T-cell (primary cell): Measurements from ENCODE around the gene AOX1. TPM values are rescaled to one million over a fixed set of nuclear protein-coding genes. Genes with fewer than 3 reads are reported as not detected.

Experiments
- ATAC-seq, 4 experiments: fragments of 200-7000 bp in 3 of 4; fragments of 150-1000 bp in 1 of 4; cut with Tn5 transposase; replicated peaks in 1 of 4; 1 replicate in 3 of 4; 2 replicates in 1 of 4; pipeline ENCODE4 v1.10.0; 2021; ENCODE audit warnings: moderate library complexity in 3 of 4, mild to moderate bottlenecking in 2 of 4, moderate number of reproducible peaks in 1 of 4
- CTCF ChIA-PET, 2 donors: fragments of 300-600 bp; sonication (Branson Sonifier 250); formaldehyde crosslinking; loops; one replicate each; lab custom pipeline; 2022; ENCODE audit warnings: antibody characterized with exemption in 2 of 2; lab: Charles Lee
- POLR2A ChIA-PET, 2 donors: fragments of 300-600 bp; sonication (Branson Sonifier 250); formaldehyde crosslinking; loops; one replicate each; lab custom pipeline; 2022; ENCODE audit warnings: antibody characterized with exemption in 2 of 2; lab: Charles Lee
- DNase-seq, 35 experiments: peaks; one replicate each; pipeline versions ENCODE4 v3.0.0 to v3.0.0-alpha.2; 2013 to 2023
- H3K27ac ChIP-seq: one replicate; pipeline ENCODE4 v1.5.1; 2013; ENCODE audit warnings: low read length
- H3K27me3 ChIP-seq, 2 experiments: replicated peaks in 1 of 2; 1 replicate in 1 of 2; 2 replicates in 1 of 2; pipeline versions ENCODE4 v1.6.1 to v1.7.0; 2013; ENCODE audit warnings: low read length in 1 of 2, mixed read lengths in 1 of 2; ENCODE audit not compliant: control insufficient read depth in 2 of 2, insufficient read depth in 2 of 2; ENCODE audit errors: extremely low read depth in 1 of 2
- H3K36me3 ChIP-seq, 2 donors: 1 replicate in 1 of 2; 2 replicates in 1 of 2; pipeline versions ENCODE4 v1.6.1 to v1.7.0; 2013; ENCODE audit warnings: low read length in 1 of 2; ENCODE audit not compliant: control insufficient read depth in 2 of 2, insufficient read depth in 1 of 2; ENCODE audit errors: extremely low read depth in 1 of 2
- H3K4me1 ChIP-seq, 2 experiments: 1 replicate in 1 of 2; 2 replicates in 1 of 2; pipeline versions ENCODE4 v1.6.1 to v1.7.0; 2013; ENCODE audit warnings: low read length in 2 of 2, mixed read lengths in 1 of 2; ENCODE audit not compliant: insufficient read depth in 2 of 2, control insufficient read depth in 1 of 2; ENCODE audit errors: extremely low read depth in 1 of 2
- H3K4me3 ChIP-seq, 2 donors: 1 replicate in 1 of 2; 2 replicates in 1 of 2; pipeline versions ENCODE4 v1.5.1 to v1.7.0; 2013; ENCODE audit warnings: mild to moderate bottlenecking in 2 of 2, low read length in 1 of 2, moderate library complexity in 1 of 2; ENCODE audit not compliant: control insufficient read depth in 1 of 2; ENCODE audit errors: extremely low read depth in 1 of 2
- H3K9me3 ChIP-seq: 2 replicates; pipeline ENCODE4 v1.7.0; 2013
- H3K27ac Mint-ChIP-seq, 2 donors: one replicate each; pipeline ENCODE4 v1.8.0; 2020 to 2021; ENCODE audit warnings: mild to moderate bottlenecking in 2 of 2, mixed read lengths in 2 of 2
- H3K27me3 Mint-ChIP-seq, 2 donors: one replicate each; pipeline ENCODE4 v1.8.0; 2021 to 2022; ENCODE audit warnings: mixed read lengths in 2 of 2
- H3K36me3 Mint-ChIP-seq: one replicate; pipeline ENCODE4 v1.8.0; 2021; ENCODE audit warnings: mixed read lengths
- H3K4me1 Mint-ChIP-seq, 3 donors: one replicate each; pipeline ENCODE4 v1.8.0; 2020 to 2022; ENCODE audit warnings: mixed read lengths in 3 of 3, mild to moderate bottlenecking in 1 of 3
- H3K4me3 Mint-ChIP-seq, 3 donors: one replicate each; pipeline ENCODE4 v1.8.0; 2020 to 2022; ENCODE audit warnings: mild to moderate bottlenecking in 3 of 3, mixed read lengths in 3 of 3, moderate library complexity in 3 of 3
- H3K9me3 Mint-ChIP-seq, 3 donors: one replicate each; pipeline ENCODE4 v1.8.0; 2020 to 2022; ENCODE audit warnings: mixed read lengths in 3 of 3
- WGBS: methylation state at CpG from one replicate; pipeline ENCODE4 v1.1.5; 2013; ENCODE audit warnings: missing lambda C conversion rate; ENCODE audit not compliant: insufficient coverage; 5-methylcytosine and 5-hydroxymethylcytosine counted together
- total RNA-seq, 35 experiments: library from RNA in 6 of 35; stranded (reverse) in 6 of 35; fragments of 120-200 nt in 1 of 35; gene quantifications; one replicate each; pipeline versions ENCODE4 v1.2.1 to v1.2.4 and lab custom pipeline; 2013 to 2026

Gene AOX1
- total RNA-seq, 5 donors from 2014 or later (not counting 1 experiment from before 2014, with no cell fraction given): 1.3 to 1.4 (median 1.4) TPM; not detected in 2

DNA sequence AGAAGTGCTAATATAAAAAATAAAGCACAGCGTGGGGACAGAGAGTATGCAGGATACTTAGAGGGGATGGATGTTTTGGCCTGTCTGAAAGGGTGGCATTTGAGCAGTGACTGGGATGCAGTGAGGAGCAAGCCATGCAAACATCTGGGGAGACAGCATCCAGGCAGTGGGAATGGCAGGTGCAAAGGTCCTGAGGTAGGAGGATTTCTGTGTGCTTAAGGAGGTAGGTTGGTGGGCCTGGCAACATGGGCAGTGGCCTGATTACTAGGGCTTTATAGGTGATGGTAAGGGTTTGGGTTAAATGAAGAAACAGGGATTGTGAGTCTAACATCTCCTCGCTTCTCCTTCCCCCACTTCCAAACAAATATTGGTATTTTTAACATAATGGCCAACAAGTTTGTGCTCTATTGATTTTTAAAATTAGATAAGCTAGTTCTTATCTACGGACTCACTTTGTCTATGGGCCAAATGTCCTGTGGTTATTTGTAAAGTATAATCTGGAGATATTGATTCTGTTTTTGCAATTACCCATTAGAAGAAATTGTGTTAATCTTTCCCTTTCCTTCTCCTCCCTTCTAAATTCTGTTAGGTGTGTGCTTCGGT, 2.4 kb downstream of the AOX1 start:
- ATAC-seq: no peak
- H3K36me3 Mint-ChIP-seq: no peaks in the 10 kb centered on the region
- H3K4me1 Mint-ChIP-seq: peaks cover 4 to 12% (median 10%) of the 10 kb centered on the region in 3 donors
- Histone ChIP-seq H3K4me1 (peaks cover 0 to 13% of the 10 kb centered on the region in 2 experiments), H3K27ac (no peak overlapping the region), H3K4me3 (no peak overlapping the region), H3K9me3 (no peaks in the 10 kb centered on the region), H3K36me3 (no peaks in the 10 kb centered on the region), H3K27me3 (peaks cover 0 to 12% of the 10 kb centered on the region in 2 experiments)
- WGBS: 85% methylated on average over 1 of the region's 4 CpGs
- CTCF ChIA-PET: no interaction called here
- POLR2A ChIA-PET: interaction anchor here (0.5 to 1.1 kb wide), 3 partner anchors 9 to 1545 kb away, joined by 4 to 7 read pairs (median 6); no protein-coding TSS in a partner anchor
- no peak overlapping the region for H3K4me3 Mint-ChIP-seq
- no peak for DNase-seq
- H3K27ac Mint-ChIP-seq: no peak overlapping the region
- H3K27me3 Mint-ChIP-seq: peaks cover 15 to 17% of the 10 kb centered on the region in 2 donors
- H3K9me3 Mint-ChIP-seq: no peaks in the 10 kb centered on the region

GRCh38 chr2:200590090-200590489, 4.3 kb downstream of the AOX1 start:
- Mint-ChIP-seq H3K27ac (no peak overlapping the region), H3K9me3 (no peaks in the 10 kb centered on the region), H3K4me3 (no peak overlapping the region), H3K27me3 (peaks cover 15 to 22% of the 10 kb centered on the region in 2 donors), H3K36me3 (no peaks in the 10 kb centered on the region), H3K4me1 (peaks cover 4 to 8% (median 7%) of the 10 kb centered on the region in 3 donors)
- ChIA-PET POLR2A (no interaction called here), CTCF (no interaction called here)
- no peak overlapping the region for H3K27ac ChIP-seq
- peaks cover 0 to 12% of the 10 kb centered on the region in 2 experiments for H3K27me3 ChIP-seq
- no peak overlapping the region for H3K4me3 ChIP-seq
- ATAC-seq (no peak), DNase-seq (no peak)
- H3K36me3 ChIP-seq: no peaks in the 10 kb centered on the region
- no peaks in the 10 kb centered on the region for H3K9me3 ChIP-seq
- peaks cover 0 to 13% of the 10 kb centered on the region in 2 experiments for H3K4me1 ChIP-seq

DNA sequence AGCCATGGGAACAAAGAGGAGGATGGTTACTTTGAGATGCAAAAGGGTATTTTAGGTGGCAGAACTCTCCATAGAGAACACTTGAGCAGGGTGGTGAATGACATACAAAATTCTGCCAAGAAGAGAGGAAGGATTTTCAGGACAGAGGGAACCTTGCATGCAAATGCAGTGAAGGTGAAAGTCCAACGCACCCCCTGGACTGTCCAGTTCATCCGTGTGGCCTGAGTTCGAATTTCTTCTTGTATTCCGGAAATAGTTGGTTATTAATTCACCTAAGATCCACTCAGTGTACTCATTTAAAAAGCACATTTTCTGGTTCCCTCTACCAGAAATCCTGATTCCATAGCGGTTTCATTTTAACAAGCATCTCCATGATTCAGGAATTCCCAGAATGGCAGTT, 5.5 kb downstream of the AOX1 start:
- H3K4me1 Mint-ChIP-seq: peaks cover 0 to 2% (median 1%) of the 10 kb centered on the region in 3 donors

GRCh38 chr2:200592406-200593075, 6.7 kb downstream of the AOX1 start:
- Histone ChIP-seq H3K4me1 (no peaks in the 10 kb centered on the region), H3K27ac (no peak overlapping the region), H3K9me3 (no peaks in the 10 kb centered on the region), H3K36me3 (no peaks in the 10 kb centered on the region), H3K4me3 (no peak overlapping the region), H3K27me3 (no peaks in the 10 kb centered on the region)
- CTCF ChIA-PET: no interaction called here
- ATAC-seq (no peak), DNase-seq (no peak)
- Mint-ChIP-seq H3K9me3 (peaks cover 0 to 5% (median 3%) of the 10 kb centered on the region in 3 donors), H3K36me3 (no peaks in the 10 kb centered on the region), H3K27me3 (peaks cover 22 to 29% of the 10 kb centered on the region in 2 donors), H3K4me1 (no peaks in the 10 kb centered on the region), H3K27ac (no peak overlapping the region), H3K4me3 (no peak overlapping the region)
- no CpG with 5 or more reads among the region's 1 CpG for WGBS
- POLR2A ChIA-PET: no interaction called here

More for the DNA sequence above, 5.5 kb downstream of the AOX1 start:
- H3K9me3 ChIP-seq: no peaks in the 10 kb centered on the region
- H3K27me3 Mint-ChIP-seq: peaks cover 22 to 26% of the 10 kb centered on the region in 2 donors
- H3K27ac Mint-ChIP-seq: no peak overlapping the region
- CTCF ChIA-PET: interaction anchor here in 1 of 2 donors (0.6 kb wide), 1 partner anchor 1093 kb away, joined by 6 read pairs; no protein-coding TSS in a partner anchor
- H3K4me3 ChIP-seq: no peak overlapping the region
- POLR2A ChIA-PET: no interaction called here
- ATAC-seq: no peak
- no peak overlapping the region for H3K4me3 Mint-ChIP-seq
- H3K27me3 ChIP-seq: peaks cover 0 to 4% of the 10 kb centered on the region in 2 experiments
- H3K4me1 ChIP-seq: peaks cover 0 to 3% of the 10 kb centered on the region in 2 experiments
- H3K36me3 Mint-ChIP-seq: no peaks in the 10 kb centered on the region
- H3K36me3 ChIP-seq: no peaks in the 10 kb centered on the region
- no peak overlapping the region for H3K27ac ChIP-seq
- H3K9me3 Mint-ChIP-seq: peaks cover 0 to 5% (median 3%) of the 10 kb centered on the region in 3 donors
- no peak for DNase-seq
- WGBS: 63% methylated on average over 2 of the region's 5 CpGs

DNA sequence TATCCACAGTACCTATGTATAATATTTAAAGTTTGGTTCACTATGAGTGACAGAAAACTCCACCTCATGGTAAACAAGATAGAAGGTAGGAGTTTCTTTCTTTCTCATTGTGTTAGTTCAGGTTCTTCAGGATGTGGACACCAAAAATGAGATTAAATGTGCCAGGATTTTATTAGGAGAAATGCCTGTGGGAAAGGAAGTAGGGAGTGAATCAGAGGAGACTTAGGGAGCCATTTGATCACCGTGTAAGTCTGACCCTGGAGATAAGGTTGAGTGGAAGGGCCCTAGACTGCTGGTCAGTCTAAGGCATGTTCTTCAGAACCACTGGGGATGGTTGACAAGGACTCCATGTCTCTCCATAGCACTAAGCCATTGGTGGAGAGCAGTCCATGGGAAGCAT, 8.1 kb downstream of the AOX1 start:
- ChIA-PET POLR2A (no interaction called here), CTCF (no interaction called here)
- Mint-ChIP-seq H3K27ac (no peak overlapping the region), H3K27me3 (peaks cover 22 to 34% of the 10 kb centered on the region in 2 donors), H3K4me3 (no peak overlapping the region), H3K9me3 (peaks cover 0 to 5% (median 3%) of the 10 kb centered on the region in 3 donors), H3K4me1 (no peaks in the 10 kb centered on the region), H3K36me3 (no peaks in the 10 kb centered on the region)
- H3K4me3 ChIP-seq: no peak overlapping the region
- H3K36me3 ChIP-seq: no peaks in the 10 kb centered on the region
- H3K27me3 ChIP-seq: no peaks in the 10 kb centered on the region
- ATAC-seq: no peak
- no peak overlapping the region for H3K27ac ChIP-seq
- 75% methylated on average over 1 of the region's 1 CpG for WGBS
- no peaks in the 10 kb centered on the region for H3K4me1 ChIP-seq
- no peaks in the 10 kb centered on the region for H3K9me3 ChIP-seq
- DNase-seq: no peak

DNA sequence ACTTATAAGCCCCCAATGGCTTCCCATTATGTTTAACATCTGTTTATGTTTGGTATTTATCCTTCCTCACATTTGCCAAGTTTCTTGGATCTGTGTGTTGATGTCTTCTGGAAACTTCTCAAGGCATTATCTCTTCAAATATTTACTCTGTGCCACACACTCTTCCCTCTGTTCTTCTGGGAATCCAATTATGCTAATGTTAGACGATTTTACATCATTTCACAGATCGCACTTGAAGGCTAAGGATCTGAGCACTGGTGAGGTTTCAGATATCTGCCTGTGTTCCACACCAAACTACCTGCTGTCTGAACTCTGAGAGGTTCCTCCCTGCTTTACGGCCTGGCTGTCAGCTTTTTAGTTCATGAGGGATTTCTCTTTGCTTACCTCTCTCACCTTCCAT, 10.1 kb downstream of the AOX1 start:
- ATAC-seq: no peak
- CTCF ChIA-PET: no interaction called here
- Histone ChIP-seq H3K27me3 (peaks cover 0 to 2% of the 10 kb centered on the region in 2 experiments), H3K4me3 (no peak overlapping the region), H3K4me1 (no peaks in the 10 kb centered on the region), H3K27ac (no peak overlapping the region), H3K9me3 (no peaks in the 10 kb centered on the region), H3K36me3 (no peaks in the 10 kb centered on the region)
- POLR2A ChIA-PET: no interaction called here
- Mint-ChIP-seq H3K9me3 (peaks cover 0 to 5% (median 3%) of the 10 kb centered on the region in 3 donors), H3K36me3 (no peaks in the 10 kb centered on the region), H3K27ac (no peak overlapping the region), H3K4me3 (no peak overlapping the region), H3K27me3 (peaks cover 20 to 32% of the 10 kb centered on the region in 2 donors), H3K4me1 (no peaks in the 10 kb centered on the region)
- 100% methylated on average over 1 of the region's 3 CpGs for WGBS
- DNase-seq: no peak
